ENCODE data around the gene SHOC2. TPM values are rescaled to one million over a fixed set of nuclear protein-coding genes. Genes with fewer than 3 reads are reported as not detected.

The SHOC2 gene
- total and polyA plus RNA-seq, 9 of the 15 experiments (the other 6 are each of a cell fraction or from before 2014, with no cell fraction given): 9.2 to 17.5 (median 14.9) TPM

MicroRNAs encoded within 50 kb of the gene (microRNA counts, 767-probe panel; counts per million panel counts)
- microRNA hsa-miR-548e: not detected

Small RNAs within 50 kb of the gene (microRNA-seq; reads per million reads assigned to microRNA genes)
- 0.91 reads per million, percentile 4 among the genes with 10 or more reads in this experiment for gene MIR548E (ENCODE audit: borderline microRNAs expressed)

Small RNAs within 50 kb of the gene (small RNA-seq; reads per million reads assigned to genes)
- 7.8 reads per million, percentile 94 among the genes with 10 or more reads in this experiment for gene MIR548E

Other genes starting within 250 kb of the SHOC2 start
- gene PDCD4, start 47.7 kb upstream of the SHOC2 start, total RNA-seq (2014; rRNA removed): 20.2 and 22.5 TPM in 2 replicates
- gene PDCD4, start 47.7 kb upstream of the SHOC2 start, total RNA-seq (2014; rRNA removed; fragmentation: Illumina TruSeq; extraction: Trizol): 33.7 and 44.2 TPM in 2 replicates
- 15.9 and 18.3 TPM in 2 replicates for gene PDCD4, start 47.7 kb upstream of the SHOC2 start, total RNA-seq (2015; rRNA removed; fragmentation: Illumina TruSeq; extraction: Trizol)
- 28.0 and 44.1 TPM in 2 replicates for gene PDCD4, start 47.7 kb upstream of the SHOC2 start, total RNA-seq (2021)
- gene PDCD4, start 47.7 kb upstream of the SHOC2 start, polyA plus RNA-seq (2011; rRNA removed): 28.1 and 40.2 TPM in 2 replicates
- gene PDCD4, start 47.7 kb upstream of the SHOC2 start, polyA plus RNA-seq (2014; fragmentation: Illumina TruSeq; extraction: Trizol): 38.0 and 38.2 TPM in 2 replicates
- 10 to 100 TPM; 12.9 to 18.1 TPM for gene PDCD4, start 47.7 kb upstream of the SHOC2 start, polyA plus RNA-seq (2014; fragmentation: Nextera tagmentation; extraction: Ambion mirVana)
- 34.4 and 36.6 TPM in 2 replicates for gene PDCD4, start 47.7 kb upstream of the SHOC2 start, polyA plus RNA-seq (2014; rRNA removed)
- 5.2 and 12.2 TPM in 2 replicates for gene BBIP1, start 424 bp upstream of the SHOC2 start, total RNA-seq (2014; rRNA removed)
- gene BBIP1, start 424 bp upstream of the SHOC2 start, total RNA-seq (2014; rRNA removed; fragmentation: Illumina TruSeq; extraction: Trizol): 19.4 and 21.2 TPM in 2 replicates
- 18.1 and 18.9 TPM in 2 replicates for gene BBIP1, start 424 bp upstream of the SHOC2 start, total RNA-seq (2015; rRNA removed; fragmentation: Illumina TruSeq; extraction: Trizol)
- gene BBIP1, start 424 bp upstream of the SHOC2 start, total RNA-seq (2021): 12.5 and 17.2 TPM in 2 replicates
- gene BBIP1, start 424 bp upstream of the SHOC2 start, polyA plus RNA-seq (2011; rRNA removed): 19.2 and 24.2 TPM in 2 replicates
- 23.0 and 27.8 TPM in 2 replicates for gene BBIP1, start 424 bp upstream of the SHOC2 start, polyA plus RNA-seq (2014; fragmentation: Illumina TruSeq; extraction: Trizol)
- 10 to 100 TPM; 30.6 to 31.0 TPM for gene BBIP1, start 424 bp upstream of the SHOC2 start, polyA plus RNA-seq (2014; fragmentation: Nextera tagmentation; extraction: Ambion mirVana)
- gene BBIP1, start 424 bp upstream of the SHOC2 start, polyA plus RNA-seq (2014; rRNA removed): 14.1 and 17.3 TPM in 2 replicates
- not detected in 2 replicates for gene ADRA2A, start 157.4 kb downstream of the SHOC2 start, total RNA-seq (2014; rRNA removed)
- gene ADRA2A, start 157.4 kb downstream of the SHOC2 start, total RNA-seq (2014; rRNA removed; fragmentation: Illumina TruSeq; extraction: Trizol): not detected in 2 replicates
- not detected in 2 replicates for gene ADRA2A, start 157.4 kb downstream of the SHOC2 start, total RNA-seq (2015; rRNA removed; fragmentation: Illumina TruSeq; extraction: Trizol)
- gene ADRA2A, start 157.4 kb downstream of the SHOC2 start, total RNA-seq (2021): not detected in 2 replicates
- not detected in 2 replicates for gene ADRA2A, start 157.4 kb downstream of the SHOC2 start, polyA plus RNA-seq (2011; rRNA removed)
- gene ADRA2A, start 157.4 kb downstream of the SHOC2 start, polyA plus RNA-seq (2014; fragmentation: Illumina TruSeq; extraction: Trizol): not detected in 2 replicates
- gene ADRA2A, start 157.4 kb downstream of the SHOC2 start, polyA plus RNA-seq (2014; fragmentation: Nextera tagmentation; extraction: Ambion mirVana): not detected
- not detected in 2 replicates for gene ADRA2A, start 157.4 kb downstream of the SHOC2 start, polyA plus RNA-seq (2014; rRNA removed)

All from K562 (cell line).